CD4-positive, alpha-beta T cell treated with Interleukin-21 for 1 hour (primary cell): Measurements from ENCODE around the gene CCR5.

Source experiments
- DNase-seq: peaks from one replicate; pipeline ENCODE4 v3.0.0-alpha.2; 2020

The CCR5 gene

DNA sequence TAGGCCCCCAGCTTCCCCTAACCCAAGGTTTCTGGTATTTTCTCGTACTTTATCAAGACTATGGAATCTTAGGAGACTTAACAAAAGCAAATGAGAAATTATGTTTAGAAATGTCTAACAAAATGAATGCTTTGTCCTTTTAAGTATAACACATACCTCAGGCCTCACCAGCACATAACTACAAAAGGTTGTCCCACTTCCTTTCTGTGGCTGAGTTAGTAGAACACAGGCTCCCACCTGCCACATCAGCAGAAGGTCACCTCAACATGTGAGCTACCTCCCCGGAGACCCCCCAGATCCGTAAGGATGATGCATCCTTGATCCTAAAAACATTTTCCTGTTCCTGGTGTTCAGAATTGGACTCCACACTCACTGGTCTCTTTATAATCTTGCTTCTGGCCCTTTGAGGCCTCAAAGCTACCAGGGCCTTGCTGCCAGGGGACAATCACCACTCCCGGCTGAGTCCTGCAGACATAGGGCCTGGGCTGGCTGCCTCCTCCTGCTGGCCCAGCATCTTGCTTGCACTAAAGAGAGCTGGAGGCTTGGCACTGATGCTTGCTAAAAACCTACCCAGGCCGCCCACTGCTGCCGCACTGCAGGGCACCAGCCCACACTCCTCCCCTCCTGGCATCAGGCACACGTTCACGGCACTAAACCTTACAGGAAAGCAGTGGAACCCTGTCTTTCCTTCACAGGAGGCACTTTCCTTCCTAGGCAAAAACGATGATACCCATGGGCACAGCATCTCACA is 39.2 kb downstream of the CCR5 start:
- no peak for DNase-seq

DNA sequence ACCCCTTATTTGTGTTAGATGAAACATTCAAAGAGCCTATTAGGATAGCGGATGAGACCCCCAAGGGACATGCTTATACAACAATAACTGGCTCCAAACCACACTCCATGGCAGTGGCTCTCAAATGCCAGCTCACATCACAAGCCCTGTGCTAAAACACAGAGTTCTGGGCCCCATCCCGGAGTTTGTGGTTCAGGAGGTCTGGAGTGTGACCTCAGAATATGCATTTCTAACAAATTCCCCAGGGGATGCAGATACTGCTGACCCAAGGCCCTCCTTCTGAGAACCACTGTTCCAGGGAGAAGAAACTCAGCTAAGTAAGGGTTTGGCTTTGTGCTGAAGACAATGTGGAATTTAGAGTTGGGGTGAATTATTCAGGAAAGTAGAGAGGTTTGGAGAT is 39.9 kb downstream of the CCR5 start:
- DNase-seq: no peak

DNA sequence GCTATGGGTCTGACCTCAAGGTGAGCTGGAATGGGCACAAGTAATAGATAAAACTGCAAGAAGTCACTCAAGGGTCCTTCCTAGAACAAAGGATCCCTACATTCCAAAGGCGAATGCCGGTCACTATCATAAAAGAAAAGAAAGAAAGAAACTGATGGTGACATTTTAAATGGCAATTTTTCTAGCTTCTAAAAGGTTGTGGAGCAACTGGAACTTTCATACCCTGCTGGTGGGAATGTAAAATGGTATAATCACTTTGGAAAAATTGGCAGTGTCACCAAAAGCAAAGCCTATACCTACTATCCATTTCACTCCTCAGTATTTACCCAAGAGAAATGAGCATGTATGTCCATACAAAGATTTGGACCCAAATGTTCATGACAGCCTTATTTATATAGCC is 40.5 kb downstream of the CCR5 start:
- no peak for DNase-seq

DNA sequence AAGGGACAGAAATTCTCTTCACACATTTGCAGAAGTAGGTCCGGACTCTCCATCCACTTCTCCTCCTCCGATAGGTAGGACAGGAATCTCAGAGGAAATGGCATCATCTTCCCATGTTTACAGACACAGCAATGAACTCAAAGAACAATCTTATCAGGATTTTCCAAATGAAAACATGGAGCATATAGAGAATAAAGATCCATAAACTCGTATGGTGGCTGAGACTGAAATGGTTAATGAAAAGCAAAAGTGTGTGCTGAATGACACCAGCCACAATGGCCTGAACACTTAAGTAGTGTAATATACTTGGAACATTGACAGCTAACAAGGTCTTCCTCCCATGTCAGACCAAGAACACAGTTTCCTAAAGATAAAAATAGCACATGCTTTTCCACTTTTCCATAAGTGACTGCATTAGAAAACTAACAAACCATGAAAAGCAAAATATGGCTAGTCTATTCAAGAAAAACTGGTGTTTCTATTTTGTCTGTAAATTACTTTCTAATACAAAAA is 42.1 kb downstream of the CCR5 start:
- no peak for DNase-seq

DNA sequence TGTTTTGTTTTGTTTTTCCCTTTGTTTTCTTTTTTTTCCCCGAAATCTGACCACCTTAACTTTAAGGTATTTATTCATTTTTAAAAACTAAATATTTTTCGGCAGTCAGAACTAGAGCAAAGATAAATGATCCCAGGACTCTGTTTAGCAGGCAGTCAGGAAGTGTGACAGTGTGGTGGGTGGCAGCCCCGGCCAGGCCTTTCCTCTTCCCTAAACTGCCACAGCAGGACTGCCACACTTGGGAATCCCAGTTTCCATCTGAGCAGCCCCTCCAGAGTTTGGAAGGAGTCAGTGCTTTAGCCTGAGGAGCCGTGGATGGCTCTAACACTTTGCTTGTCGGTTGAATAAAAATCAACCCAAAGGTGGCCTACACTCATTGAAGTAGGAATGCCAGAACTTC is 43.2 kb downstream of the CCR5 start:
- no peak for DNase-seq

DNA sequence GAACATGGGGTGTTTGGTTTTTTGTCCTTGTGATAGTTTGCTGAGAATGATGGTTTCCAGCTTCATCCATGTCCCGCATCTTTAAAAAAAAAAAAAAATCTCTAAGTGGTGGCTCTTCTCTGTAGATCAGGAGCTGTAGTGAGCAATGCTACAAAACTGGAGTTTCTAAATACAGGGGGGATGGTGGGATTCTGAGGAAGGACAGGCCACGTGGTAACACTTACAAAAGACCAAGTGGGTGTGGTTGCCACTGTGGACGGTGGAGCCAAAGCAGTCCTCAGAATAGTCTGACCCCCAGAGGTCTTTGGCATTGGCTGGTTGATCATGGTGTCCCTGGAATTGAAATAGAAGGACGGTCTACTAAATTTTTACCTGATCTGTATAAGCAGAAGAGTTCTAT is 44.0 kb downstream of the CCR5 start:
- no peak for DNase-seq

DNA sequence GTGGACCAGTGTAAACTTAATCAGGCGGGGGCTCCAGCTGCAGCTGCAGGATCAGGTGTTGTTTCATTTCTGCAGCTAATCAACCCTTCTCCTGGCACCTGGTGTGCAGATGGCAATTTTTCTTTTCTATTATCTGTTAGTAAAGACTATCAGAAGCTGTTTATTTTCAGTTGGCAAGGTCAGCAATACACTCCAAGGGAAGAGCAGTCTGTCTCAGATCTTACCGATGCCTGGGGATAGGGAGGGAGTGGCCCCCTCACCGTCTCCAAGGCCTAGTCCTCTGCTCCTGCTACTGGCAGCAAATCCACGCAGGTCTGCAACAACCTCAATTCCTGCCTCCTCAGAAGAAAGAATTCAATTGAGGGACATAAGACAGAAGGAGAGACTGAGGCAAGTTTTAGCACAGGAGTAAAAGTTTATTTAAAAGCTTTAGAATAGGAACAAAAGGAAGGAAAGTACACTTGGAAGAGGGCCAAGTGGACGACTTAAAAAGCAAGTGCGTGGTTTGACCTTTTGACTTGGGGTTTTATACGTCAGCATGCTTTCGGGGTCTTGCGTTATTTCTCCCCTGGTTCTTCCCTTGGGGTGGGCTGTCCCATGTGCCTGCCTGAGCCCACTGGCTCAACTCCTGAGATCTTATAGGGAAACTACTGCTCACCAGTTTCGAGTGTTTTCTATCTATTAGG is 45.5 kb downstream of the CCR5 start:
- DNase-seq: no peak

DNA sequence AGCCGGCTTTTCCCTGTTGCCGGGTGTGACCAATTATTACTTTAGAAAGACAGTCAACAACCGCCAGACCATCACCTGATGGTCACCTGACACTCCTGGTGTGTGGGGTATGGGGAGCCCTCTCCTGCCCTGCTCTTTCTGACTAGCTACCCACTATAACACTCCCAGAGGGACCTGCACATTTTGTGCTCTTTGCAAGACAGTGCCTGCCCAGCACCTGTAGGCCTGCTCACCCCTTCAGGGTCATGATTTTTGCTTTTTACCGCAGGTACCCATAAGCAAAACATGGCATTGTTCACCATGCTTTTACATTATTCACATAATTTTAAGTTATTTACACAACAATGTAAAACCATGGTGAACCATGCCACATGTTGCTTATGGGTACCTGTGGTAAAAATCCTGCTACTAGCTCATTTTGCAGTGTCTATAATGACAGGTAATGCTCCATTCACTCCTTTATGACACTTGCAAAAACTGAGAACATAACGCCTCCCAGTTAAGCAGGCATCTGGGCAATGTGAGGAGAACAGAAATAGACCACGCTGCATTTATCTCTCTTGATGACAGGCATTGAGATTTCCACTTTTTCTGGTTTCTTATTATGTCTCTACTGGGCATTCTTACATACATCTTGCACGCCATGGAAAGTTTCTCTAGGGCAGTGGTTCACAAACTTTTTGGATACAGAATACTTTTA is 46.2 kb downstream of the CCR5 start:
- no peak for DNase-seq

DNA sequence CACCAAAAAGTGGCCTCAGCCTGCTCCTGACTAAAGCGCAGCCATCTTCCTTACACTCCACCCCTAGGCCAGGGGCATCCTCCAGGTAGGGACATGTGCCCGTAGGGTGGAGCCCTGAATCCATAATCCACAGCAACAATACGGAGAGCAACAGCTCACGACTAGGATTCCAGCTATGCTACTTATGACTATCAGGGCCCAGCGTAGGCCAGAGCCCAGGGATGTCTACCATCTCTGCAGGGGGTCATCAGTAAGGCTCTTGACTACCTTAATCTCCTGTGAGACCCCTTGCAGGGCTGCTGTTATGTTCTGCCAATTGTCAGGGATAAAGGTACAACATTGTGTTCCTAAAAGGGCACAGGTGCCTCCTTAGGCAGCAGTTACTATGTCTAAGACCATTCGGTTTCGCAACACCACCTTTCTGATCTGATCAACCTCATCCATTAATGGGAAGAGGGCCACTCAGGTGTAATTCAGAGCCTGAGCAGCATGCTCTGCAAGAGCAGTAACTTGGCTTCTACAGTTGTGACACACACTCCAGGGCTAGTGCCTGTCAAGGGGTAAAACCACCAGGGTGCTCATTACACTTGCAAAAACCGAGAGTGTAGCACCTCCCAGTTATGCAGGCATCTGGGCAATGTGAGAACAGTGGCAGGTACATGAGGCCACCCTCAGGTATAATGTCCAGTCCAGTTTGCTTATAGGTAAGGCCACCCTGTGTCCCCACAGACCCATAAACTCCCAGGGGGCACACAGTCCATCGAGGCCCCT is 47.3 kb downstream of the CCR5 start:
- DNase-seq: no peak

DNA sequence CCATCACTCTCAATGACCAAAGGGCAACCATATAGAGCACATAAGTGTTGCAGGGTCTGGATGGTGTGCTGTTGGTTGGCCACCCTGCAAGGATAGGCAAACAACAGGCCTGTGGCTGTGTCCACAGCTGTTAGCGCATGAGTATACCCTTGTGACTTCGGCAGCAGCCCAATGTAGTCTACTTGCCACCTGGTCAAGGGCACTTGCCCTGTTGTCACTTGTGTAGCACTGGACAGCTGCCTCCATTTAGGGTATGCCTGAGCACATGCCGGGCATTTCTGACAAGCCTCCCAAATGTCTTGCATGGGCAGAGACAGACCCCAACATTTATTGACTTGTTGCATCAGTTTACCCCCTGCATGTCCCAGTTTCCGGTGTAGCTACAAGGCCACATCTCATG is 49.1 kb downstream of the CCR5 start:
- no peak for DNase-seq

DNA sequence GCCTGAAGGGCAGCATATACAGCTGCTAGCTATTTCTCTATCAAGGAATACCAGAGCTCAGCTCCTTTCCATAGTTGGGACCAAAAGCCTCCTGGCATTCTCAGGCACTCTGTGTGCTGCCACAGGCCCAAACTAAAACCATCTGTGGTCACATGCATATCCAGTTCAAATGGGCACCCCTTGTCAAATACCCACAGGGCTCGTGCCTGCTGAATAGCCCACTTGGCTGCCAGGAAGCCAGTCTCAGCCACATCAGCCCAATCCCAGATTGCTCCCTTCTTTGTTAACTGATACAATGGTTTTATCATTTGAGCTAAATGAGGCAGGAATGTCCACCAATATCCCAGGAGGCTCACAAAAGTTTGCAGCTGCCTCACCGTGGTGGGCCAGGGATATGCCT is 50.2 kb downstream of the CCR5 start:
- DNase-seq: no peak

DNA sequence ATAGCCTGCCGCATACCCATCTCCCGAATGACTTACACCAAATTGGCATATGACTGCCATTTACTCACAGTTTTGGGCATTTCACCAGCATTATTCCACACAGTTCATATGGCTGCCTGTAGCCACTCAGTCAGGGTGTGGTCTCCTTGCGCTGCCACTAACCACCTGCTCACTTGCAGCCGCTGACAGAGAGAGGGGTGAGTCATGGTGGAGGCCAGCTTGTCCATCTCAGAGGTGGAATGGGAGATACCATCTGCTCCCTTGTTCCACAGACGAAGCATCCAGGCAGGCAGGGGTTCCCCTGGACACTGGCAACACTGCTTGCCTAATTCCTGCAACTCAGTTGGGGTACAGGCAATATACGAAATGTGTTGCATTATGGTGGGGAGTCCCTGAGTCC is 51.9 kb downstream of the CCR5 start:
- no peak for DNase-seq

DNA sequence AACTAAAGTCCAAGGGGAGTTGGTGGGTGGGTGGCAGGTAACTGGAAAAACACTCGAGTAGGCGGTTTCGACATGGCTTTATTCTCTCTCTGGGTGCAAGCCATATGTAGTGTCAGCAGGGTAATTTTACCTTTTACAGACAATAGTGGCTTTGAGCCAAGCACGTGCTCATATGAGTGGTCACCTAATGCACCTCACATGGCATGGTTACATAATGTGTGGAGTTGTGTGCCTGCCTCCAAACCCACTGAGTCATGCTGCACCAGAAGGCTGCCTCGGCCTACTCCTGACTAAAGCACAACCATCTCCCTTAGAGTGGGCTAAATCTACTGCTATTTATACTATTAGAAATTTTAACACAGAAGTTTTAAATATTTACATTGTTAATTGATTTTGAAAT is 52.8 kb downstream of the CCR5 start:
- DNase-seq: no peak
